Astrocyte (in vitro differentiated cells and primary cell): Measurements from ENCODE around the gene IPO11. TPM values are rescaled to one million over a fixed set of nuclear protein-coding genes. Genes with fewer than 3 reads are reported as not detected.
"Not testable (repeated sequence)": the region's sequence is repeated elsewhere in the genome, so short reads cannot be mapped to it uniquely, and the experiment has no call there.

Source experiments
- DNase-seq: peaks from one replicate; pipeline ENCODE4 v3.0.0-alpha.2; 2010; ENCODE audit warnings: low read depth
- FAIRE-seq: peaks from 2 replicates; lab custom pipeline; 2011; peaks lifted over from hg19 to GRCh38; lab: Jason Lieb, UNC
- H2AFZ ChIP-seq: 2 replicates; pipeline ENCODE4 v1.6.0; 2012; ENCODE audit warnings: low read depth, low read length, inconsistent platforms
- H3K27ac ChIP-seq: 2 replicates; pipeline ENCODE4 v1.5.1; 2011; ENCODE audit warnings: low read depth, low read length, inconsistent platforms
- H3K27me3 ChIP-seq: 2 replicates; pipeline ENCODE4 v1.6.0; 2011; ENCODE audit warnings: low read length, inconsistent platforms; ENCODE audit not compliant: insufficient read depth
- H3K36me3 ChIP-seq: 2 replicates; pipeline ENCODE4 v1.5.1; 2011; ENCODE audit warnings: low read length, inconsistent platforms; ENCODE audit not compliant: insufficient read depth
- H3K4me1 ChIP-seq: 2 replicates; pipeline ENCODE4 v1.5.1; 2011; ENCODE audit warnings: low read length, inconsistent platforms; ENCODE audit not compliant: insufficient read depth
- H3K4me2 ChIP-seq: 2 replicates; pipeline ENCODE4 v1.6.0; 2012; ENCODE audit warnings: low read length, inconsistent platforms
- H3K4me3 ChIP-seq: 2 replicates; pipeline ENCODE4 v1.5.1; 2011; ENCODE audit warnings: low read depth, mild to moderate bottlenecking, low read length, inconsistent platforms; ENCODE audit not compliant: insufficient read depth
- H3K79me2 ChIP-seq: 2 replicates; pipeline ENCODE4 v1.6.0; 2012; ENCODE audit warnings: mild to moderate bottlenecking, low read length, inconsistent platforms; ENCODE audit not compliant: insufficient read depth
- H3K9ac ChIP-seq: 2 replicates; pipeline ENCODE4 v1.6.0; 2012; ENCODE audit warnings: mild to moderate bottlenecking, low read length, inconsistent platforms
- H3K9me3 ChIP-seq: 2 replicates; pipeline ENCODE4 v1.5.1; 2012; ENCODE audit warnings: low read depth, mild to moderate bottlenecking, low read length, inconsistent platforms; ENCODE audit not compliant: insufficient read depth
- H4K20me1 ChIP-seq: 2 replicates; pipeline ENCODE4 v1.6.0; 2012; ENCODE audit warnings: low read length, inconsistent platforms; ENCODE audit not compliant: insufficient read depth
- H3K27ac Mint-ChIP-seq: one replicate; pipeline ENCODE4 v1.8.0; 2021; ENCODE audit warnings: mild to moderate bottlenecking, mixed read lengths; ENCODE audit not compliant: unreplicated experiment
- H3K27me3 Mint-ChIP-seq: one replicate; pipeline ENCODE4 v1.8.0; 2021; ENCODE audit warnings: low read depth, mixed read lengths; ENCODE audit not compliant: unreplicated experiment
- H3K36me3 Mint-ChIP-seq: one replicate; pipeline ENCODE4 v1.8.0; 2021; ENCODE audit warnings: low read depth, mixed read lengths; ENCODE audit not compliant: unreplicated experiment
- H3K4me1 Mint-ChIP-seq: one replicate; pipeline ENCODE4 v1.8.0; 2021; ENCODE audit warnings: low read depth, mixed read lengths; ENCODE audit not compliant: unreplicated experiment
- H3K4me3 Mint-ChIP-seq: one replicate; pipeline ENCODE4 v1.8.0; 2021; ENCODE audit warnings: mild to moderate bottlenecking, moderate library complexity, mixed read lengths; ENCODE audit not compliant: unreplicated experiment
- H3K9me3 Mint-ChIP-seq: one replicate; pipeline ENCODE4 v1.8.0; 2021; ENCODE audit warnings: mild to moderate bottlenecking, mixed read lengths; ENCODE audit not compliant: unreplicated experiment
- EZH2 ChIP-seq: IDR thresholded peaks from 2 replicates; pipeline ENCODE4 v1.6.1; 2012; ENCODE audit warnings: mild to moderate bottlenecking, low read length, inconsistent platforms; ENCODE audit not compliant: insufficient read depth
- total RNA-seq: library from RNA; stranded (reverse); gene quantifications from 2 replicates; pipeline ENCODE4 v1.2.1, GENCODE V29; 2021
- TF ChIP-seq, protein P1 (sequence below): IDR thresholded peaks from 2 replicates; pipeline ENCODE4 v1.5.1; 2011; ENCODE audit warnings: low read depth, mild to moderate bottlenecking, inconsistent platforms, low read length, moderate library complexity; ENCODE audit not compliant: insufficient read depth

IPO11 gene
- total RNA-seq, 1 donor from 2014 or later, result 31.7 TPM

DNA sequence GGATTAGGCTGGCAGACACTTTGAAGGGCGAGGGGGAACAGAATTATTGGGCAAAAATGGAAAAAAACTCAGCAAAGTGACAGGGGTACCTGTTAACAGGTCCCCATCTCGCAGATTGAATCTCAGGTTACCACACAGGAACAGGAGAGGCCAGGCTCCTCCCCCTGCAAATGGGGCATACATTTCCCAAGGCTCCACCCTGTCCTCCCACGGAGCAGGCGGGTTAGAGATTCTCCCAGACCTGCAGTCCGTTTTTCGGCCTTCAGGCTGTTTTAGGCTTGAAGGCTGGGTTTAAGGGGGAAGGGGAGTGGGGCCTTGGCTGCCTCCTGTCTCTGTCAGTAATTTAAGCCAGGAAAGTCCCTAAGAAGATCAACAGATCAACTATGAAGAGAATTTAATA lies 208.7 kb downstream of the IPO11 start:
- Histone ChIP-seq H3K36me3 (no peaks in the 10 kb centered on the region), H4K20me1 (no peaks in the 10 kb centered on the region), H3K4me3 (no peak overlapping the region), H3K27ac (no peak overlapping the region), H2AFZ (no peak overlapping the region), H3K79me2 (no peaks in the 10 kb centered on the region), H3K27me3 (no peaks in the 10 kb centered on the region), H3K4me2 (no peak overlapping the region), H3K4me1 (no peaks in the 10 kb centered on the region), H3K9ac (no peak overlapping the region), H3K9me3 (no peaks in the 10 kb centered on the region)
- TF ChIP-seq, protein P1, sequence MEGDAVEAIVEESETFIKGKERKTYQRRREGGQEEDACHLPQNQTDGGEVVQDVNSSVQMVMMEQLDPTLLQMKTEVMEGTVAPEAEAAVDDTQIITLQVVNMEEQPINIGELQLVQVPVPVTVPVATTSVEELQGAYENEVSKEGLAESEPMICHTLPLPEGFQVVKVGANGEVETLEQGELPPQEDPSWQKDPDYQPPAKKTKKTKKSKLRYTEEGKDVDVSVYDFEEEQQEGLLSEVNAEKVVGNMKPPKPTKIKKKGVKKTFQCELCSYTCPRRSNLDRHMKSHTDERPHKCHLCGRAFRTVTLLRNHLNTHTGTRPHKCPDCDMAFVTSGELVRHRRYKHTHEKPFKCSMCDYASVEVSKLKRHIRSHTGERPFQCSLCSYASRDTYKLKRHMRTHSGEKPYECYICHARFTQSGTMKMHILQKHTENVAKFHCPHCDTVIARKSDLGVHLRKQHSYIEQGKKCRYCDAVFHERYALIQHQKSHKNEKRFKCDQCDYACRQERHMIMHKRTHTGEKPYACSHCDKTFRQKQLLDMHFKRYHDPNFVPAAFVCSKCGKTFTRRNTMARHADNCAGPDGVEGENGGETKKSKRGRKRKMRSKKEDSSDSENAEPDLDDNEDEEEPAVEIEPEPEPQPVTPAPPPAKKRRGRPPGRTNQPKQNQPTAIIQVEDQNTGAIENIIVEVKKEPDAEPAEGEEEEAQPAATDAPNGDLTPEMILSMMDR, result no peak
- H3K4me3 Mint-ChIP-seq, result no peak overlapping the region
- no peaks in the 10 kb centered on the region for H3K36me3 Mint-ChIP-seq
- no peaks in the 10 kb centered on the region for H3K4me1 Mint-ChIP-seq
- FAIRE-seq (no peak), DNase-seq (no peak)
- H3K27ac Mint-ChIP-seq, result no peak overlapping the region
- H3K9me3 Mint-ChIP-seq, result no peaks in the 10 kb centered on the region
- H3K27me3 Mint-ChIP-seq, result no peaks in the 10 kb centered on the region

DNA sequence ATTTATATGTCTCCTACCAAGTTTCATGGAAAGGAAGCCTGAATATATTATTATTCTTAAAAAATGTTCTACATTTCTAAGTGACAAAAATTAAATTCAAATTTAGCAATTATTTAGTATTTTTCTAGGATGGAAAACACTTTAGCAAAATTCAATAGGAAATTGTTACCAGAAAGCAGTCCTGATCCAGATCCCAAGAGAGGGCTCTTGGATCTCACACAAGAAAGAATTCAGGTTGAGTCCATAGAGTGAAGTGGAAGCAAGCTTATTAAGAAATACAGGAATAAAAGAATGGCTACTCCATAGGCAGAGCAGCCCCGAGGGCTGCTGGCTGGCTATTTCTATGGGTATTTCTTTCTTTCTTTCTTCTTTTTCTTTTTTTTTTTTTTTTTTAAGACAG lies 210.7 kb downstream of the IPO11 start:
- no peaks in the 10 kb centered on the region for H4K20me1 ChIP-seq
- H3K4me2 ChIP-seq, result no peak overlapping the region
- no peaks in the 10 kb centered on the region for H3K9me3 ChIP-seq
- H3K27me3 ChIP-seq, result no peaks in the 10 kb centered on the region
- no peak overlapping the region for H3K4me3 ChIP-seq
- no peak overlapping the region for H2AFZ ChIP-seq
- Mint-ChIP-seq H3K9me3 (no peaks in the 10 kb centered on the region), H3K4me1 (no peaks in the 10 kb centered on the region), H3K27ac (no peak overlapping the region), H3K4me3 (no peak overlapping the region), H3K36me3 (no peaks in the 10 kb centered on the region), H3K27me3 (no peaks in the 10 kb centered on the region)
- no peak for TF ChIP-seq EZH2
- TF ChIP-seq, protein P1, result no peak
- FAIRE-seq (no peak), DNase-seq (no peak)
- no peaks in the 10 kb centered on the region for H3K79me2 ChIP-seq
- H3K27ac ChIP-seq, result no peak overlapping the region
- H3K9ac ChIP-seq, result no peak overlapping the region
- H3K36me3 ChIP-seq, result no peaks in the 10 kb centered on the region
- H3K4me1 ChIP-seq, result no peaks in the 10 kb centered on the region

- H3K4me3 ChIP-seq, H3K4me1 Mint-ChIP-seq, H3K9me3 Mint-ChIP-seq, H3K27me3 Mint-ChIP-seq, H3K4me3 Mint-ChIP-seq, H3K4me2 ChIP-seq, FAIRE-seq, H3K36me3 ChIP-seq, DNase-seq, H3K27ac Mint-ChIP-seq, H4K20me1 ChIP-seq, H2AFZ ChIP-seq, H3K4me1 ChIP-seq, H3K9me3 ChIP-seq, H3K79me2 ChIP-seq, H3K27me3 ChIP-seq, H3K36me3 Mint-ChIP-seq, H3K27ac ChIP-seq, H3K9ac ChIP-seq: not testable (repeated sequence)
These were observed 211.9 kb downstream of the IPO11 start for GRCh38 chr5:62624436-62624835.
